ENCODE results near the gene HDAC4.

GRCh38 chr2:239312741-239313667 lies 87.8 kb downstream of the HDAC4 start:
- TF ChIP-seq CTCF (conservative IDR thresholded peaks at IDR 0.05): no peak
- TF ChIP-seq EZH2 (IDR thresholded peaks at IDR 0.05; ENCODE audit: low read depth): no peak
